SK-N-SH (cell line): Measurements from ENCODE around the gene LSM4. TPM values are rescaled to one million over a fixed set of nuclear protein-coding genes. Genes with fewer than 3 reads are reported as not detected.

Experiments
- CTCF ChIA-PET: fragments of 300-600, 350-600 bp; formaldehyde crosslinking; extraction: SDS; loops from one replicate; lab custom pipeline; 2021; lab: Yijun Ruan, JAX
- POLR2A ChIA-PET: fragments of 350-600 bp; sonication (Branson Sonifier 250); formaldehyde crosslinking; extraction: SDS; loops from one replicate; lab custom pipeline; 2020; ENCODE audit warnings: antibody characterized with exemption, inconsistent platforms; lab: Yijun Ruan, JAX
- DNase-seq: peaks from one replicate; pipeline ENCODE4 v3.0.0; 2012
- H2AFZ ChIP-seq: fragments of 200-600 bp; sonication (generic); 2 replicates; pipeline ENCODE4 v1.8.1; 2016; ENCODE audit warnings: antibody characterized with exemption, mild to moderate bottlenecking, low read depth
- H3F3A ChIP-seq: fragments of 200-600 bp; sonication (generic); replicated peaks from 2 replicates; pipeline ENCODE3; 2016; ENCODE audit warnings: antibody characterized with exemption, mild to moderate bottlenecking; ENCODE audit not compliant: insufficient read depth
- H3K27ac ChIP-seq, 2 experiments: fragments of 200-500 bp in 1 of 2; fragments of 200-600 bp in 1 of 2; sonication (Bioruptor generic) in 1 of 2; sonication (generic), shearing (Covaris generic) in 1 of 2; 2 replicates each; pipeline versions ENCODE4 v1.5.1 to v1.6.1; 2014 to 2016; ENCODE audit warnings: low read depth in 2 of 2, inconsistent platforms in 1 of 2, low read length in 1 of 2, mild to moderate bottlenecking in 1 of 2, mixed read lengths in 1 of 2
- H3K27me3 ChIP-seq: fragments of 200-600 bp; sonication (generic), shearing (Covaris generic); 2 replicates; pipeline ENCODE4 v1.6.1; 2016; ENCODE audit warnings: mixed run types; ENCODE audit not compliant: insufficient read depth
- H3K36me3 ChIP-seq, 2 experiments: fragments of 200-500 bp in 1 of 2; fragments of 200-600 bp in 1 of 2; sonication (Bioruptor generic) in 1 of 2; sonication (generic) in 1 of 2; replicated peaks in 1 of 2; 2 replicates each; pipeline versions ENCODE3 to v1.5.1; 2014 to 2016; ENCODE audit warnings: low read length in 1 of 2, mild to moderate bottlenecking in 1 of 2; ENCODE audit not compliant: insufficient read depth in 2 of 2, control insufficient read depth in 1 of 2
- H3K4me1 ChIP-seq, 2 experiments: fragments of 200-500 bp in 1 of 2; fragments of 200-600 bp in 1 of 2; sonication (Bioruptor generic) in 1 of 2; sonication (generic), shearing (Covaris generic) in 1 of 2; 2 replicates each; pipeline versions ENCODE4 v1.5.1 to v1.6.1; 2014 to 2016; ENCODE audit warnings: low read depth in 1 of 2, low read length in 1 of 2, mixed run types in 1 of 2; ENCODE audit not compliant: insufficient read depth in 2 of 2, control insufficient read depth in 1 of 2
- H3K4me2 ChIP-seq: fragments of 200-600 bp; sonication (generic), shearing (Covaris generic); 2 replicates; pipeline ENCODE4 v1.6.1; 2017; ENCODE audit warnings: mixed run types
- H3K4me3 ChIP-seq, 2 experiments: fragments of 200-500 bp in 1 of 2; fragments of 200-600 bp in 1 of 2; sonication (Bioruptor generic) in 1 of 2; sonication (generic), shearing (Covaris generic) in 1 of 2; 2 replicates each; pipeline versions ENCODE4 v1.5.1 to v1.8.1; 2014 to 2016; ENCODE audit warnings: low read depth in 2 of 2, inconsistent platforms in 1 of 2, low read length in 1 of 2, mild to moderate bottlenecking in 1 of 2, mixed read lengths in 1 of 2, moderate library complexity in 1 of 2
- H3K79me2 ChIP-seq: fragments of 200-600 bp; sonication (generic); 2 replicates; pipeline ENCODE4 v1.8.1; 2017; ENCODE audit warnings: mild to moderate bottlenecking; ENCODE audit not compliant: insufficient read depth
- H3K9ac ChIP-seq: fragments of 200-600 bp; sonication (generic); 2 replicates; pipeline ENCODE4 v1.6.1; 2017; ENCODE audit warnings: mixed run types
- H3K9me2 ChIP-seq: fragments of 200-600 bp; sonication (generic); 2 replicates; pipeline ENCODE4 v1.6.1; 2017; ENCODE audit warnings: mixed run types
- H3K9me3 ChIP-seq: fragments of 200-600 bp; sonication (generic); 2 replicates; pipeline ENCODE4 v1.6.1; 2017; ENCODE audit warnings: mixed run types, mild to moderate bottlenecking, moderate library complexity
- H4K20me1 ChIP-seq: fragments of 200-600 bp; sonication (generic); 2 replicates; pipeline ENCODE4 v1.6.1; 2017; ENCODE audit warnings: mild to moderate bottlenecking, mixed run types; ENCODE audit not compliant: insufficient read depth
- EP300 ChIP-seq, 2 experiments: IDR thresholded peaks; 2 replicates each; pipeline versions ENCODE4 v1.4.0 to v1.6.1; 2012; ENCODE audit warnings: borderline replicate concordance in 1 of 2, low read depth in 1 of 2, low read length in 1 of 2
- FOSL2 ChIP-seq: IDR thresholded peaks from 2 replicates; pipeline ENCODE4 v1.4.0; 2012; ENCODE audit warnings: low read depth, mild to moderate bottlenecking, moderate library complexity, borderline replicate concordance
- FOXJ3 ChIP-seq: sonication (generic); formaldehyde crosslinking; IDR thresholded peaks from 2 replicates; pipeline ENCODE4 v1.5.1; 2020; ENCODE audit warnings: mild to moderate bottlenecking, missing genetic modification reagents
- GATA2 ChIP-seq: sonication (generic); formaldehyde crosslinking; IDR thresholded peaks from 2 replicates; pipeline ENCODE4 v1.5.0; 2020; ENCODE audit warnings: mild to moderate bottlenecking, missing genetic modification reagents
- JUND ChIP-seq: IDR thresholded peaks from 2 replicates; pipeline ENCODE4 v1.4.0; 2012
- MEF2A ChIP-seq: IDR thresholded peaks from 2 replicates; pipeline ENCODE4 v1.4.0; 2012; ENCODE audit warnings: low read depth, borderline replicate concordance
- SIN3A ChIP-seq: IDR thresholded peaks from 2 replicates; pipeline ENCODE4 v1.6.1; 2012; ENCODE audit warnings: low read depth, mild to moderate bottlenecking, low read length, moderate library complexity, borderline replicate concordance
- SMC3 ChIP-seq: IDR thresholded peaks from 2 replicates; pipeline ENCODE4 v1.6.1; 2012; ENCODE audit warnings: low read depth, low read length, improper control_type of control experiment
- TAF1 ChIP-seq: IDR thresholded peaks from 2 replicates; pipeline ENCODE4 v1.6.1; 2012; ENCODE audit warnings: low read depth, mild to moderate bottlenecking, low read length, moderate library complexity, borderline replicate concordance
- TEAD4 ChIP-seq: IDR thresholded peaks from 2 replicates; pipeline ENCODE4 v1.4.0; 2012; ENCODE audit warnings: mild to moderate bottlenecking, borderline replicate concordance; ENCODE audit not compliant: insufficient read depth
- YY1 ChIP-seq: IDR thresholded peaks from 2 replicates; pipeline ENCODE4 v1.4.0; 2012; ENCODE audit warnings: low read depth, mild to moderate bottlenecking
- WGBS: methylation state at CpG from one replicate; pipeline ENCODE4 v1.1.6; 2017; ENCODE audit warnings: low lambda C conversion rate; 5-methylcytosine and 5-hydroxymethylcytosine counted together
- polyA plus RNA-seq, 3 experiments: library from polyadenylated mRNA; depleted of rRNA; stranded (reverse); fragments of >200 nt; gene quantifications; 2 replicates each; pipeline ENCODE4 v1.2.3, GENCODE V29; 2012
- TF ChIP-seq, protein P1 (sequence below): fragments of 150-350 bp; IDR thresholded peaks from 2 replicates; pipeline ENCODE4 v1.6.1; 2016; ENCODE audit warnings: mild to moderate bottlenecking, low read depth, low read length
- TF ChIP-seq, protein P2 (sequence below): IDR thresholded peaks from 2 replicates; pipeline ENCODE4 v1.6.1; 2012; ENCODE audit warnings: mild to moderate bottlenecking, low read depth, low read length, moderate library complexity
- TF ChIP-seq, protein P3 (sequence below): IDR thresholded peaks from 2 replicates; pipeline ENCODE4; 2012

LSM4 gene
- polyA plus RNA-seq, 1 of the 3 experiments (the other 2 are of a cell fraction): 277 TPM

DNA sequence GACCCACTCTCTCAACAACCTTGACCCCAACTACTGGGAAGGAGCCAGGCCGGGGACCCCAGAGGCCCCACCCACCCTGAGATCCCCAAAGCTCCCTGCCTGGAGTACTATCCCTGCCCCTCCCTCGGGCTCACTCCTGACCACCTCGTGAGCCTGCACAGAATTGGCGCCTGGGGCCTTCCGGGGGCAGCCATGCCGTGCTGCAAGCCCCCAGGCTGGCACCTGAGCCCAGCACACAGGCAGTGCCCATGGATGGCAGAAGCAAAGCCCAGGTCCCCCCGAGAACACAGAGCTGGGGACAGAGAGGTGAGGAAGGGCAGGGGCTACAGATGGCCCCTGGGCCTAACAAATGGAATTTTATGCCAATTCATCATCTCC is 13.9 kb downstream of the LSM4 start:
- CTCF ChIA-PET: interaction anchor here (0.8 kb wide), 1 partner anchor 16 kb away, joined by 3 read pairs; no protein-coding TSS in a partner anchor
- POLR2A ChIA-PET: interaction anchor here (1.1 kb wide), 1 partner anchor 9 kb away, joined by 3 read pairs; no protein-coding TSS in a partner anchor
- Histone ChIP-seq H3K9ac (no peak overlapping the region), H3K27me3 (no peaks in the 10 kb centered on the region), H3K4me2 (no peak overlapping the region), H4K20me1 (no peaks in the 10 kb centered on the region), H3K9me2 (no peaks in the 10 kb centered on the region), H3K9me3 (no peaks in the 10 kb centered on the region), H3F3A (peaks cover 16% of the 10 kb centered on the region), H3K36me3 (peaks cover 5 to 49% of the 10 kb centered on the region in 2 experiments), H3K79me2 (no peaks in the 10 kb centered on the region; the same call in 1 of the 2 replicates), H2AFZ (no peak overlapping the region), H3K4me3 (no peak overlapping the region), H3K4me1 (peaks cover 17 to 19% of the 10 kb centered on the region in 2 experiments; a peak in 3 of 4 replicates), H3K27ac (no peak overlapping the region)
- TF ChIP-seq SIN3A (no peak), FOSL2 (no peak), FOXJ3 (CRISPR knock-in tag) (no peak), SMC3 (no peak), EP300 (IDR thresholded peaks at IDR 0.05; ENCODE audit: borderline replicate concordance in 1 of 2, low read depth in 1 of 2, low read length in 1 of 2) (no peak), JUND (no peak), TAF1 (no peak)
- TF ChIP-seq, protein P1, sequence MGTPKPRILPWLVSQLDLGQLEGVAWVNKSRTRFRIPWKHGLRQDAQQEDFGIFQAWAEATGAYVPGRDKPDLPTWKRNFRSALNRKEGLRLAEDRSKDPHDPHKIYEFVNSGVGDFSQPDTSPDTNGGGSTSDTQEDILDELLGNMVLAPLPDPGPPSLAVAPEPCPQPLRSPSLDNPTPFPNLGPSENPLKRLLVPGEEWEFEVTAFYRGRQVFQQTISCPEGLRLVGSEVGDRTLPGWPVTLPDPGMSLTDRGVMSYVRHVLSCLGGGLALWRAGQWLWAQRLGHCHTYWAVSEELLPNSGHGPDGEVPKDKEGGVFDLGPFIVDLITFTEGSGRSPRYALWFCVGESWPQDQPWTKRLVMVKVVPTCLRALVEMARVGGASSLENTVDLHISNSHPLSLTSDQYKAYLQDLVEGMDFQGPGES: no peak
- TF ChIP-seq, protein P2, sequence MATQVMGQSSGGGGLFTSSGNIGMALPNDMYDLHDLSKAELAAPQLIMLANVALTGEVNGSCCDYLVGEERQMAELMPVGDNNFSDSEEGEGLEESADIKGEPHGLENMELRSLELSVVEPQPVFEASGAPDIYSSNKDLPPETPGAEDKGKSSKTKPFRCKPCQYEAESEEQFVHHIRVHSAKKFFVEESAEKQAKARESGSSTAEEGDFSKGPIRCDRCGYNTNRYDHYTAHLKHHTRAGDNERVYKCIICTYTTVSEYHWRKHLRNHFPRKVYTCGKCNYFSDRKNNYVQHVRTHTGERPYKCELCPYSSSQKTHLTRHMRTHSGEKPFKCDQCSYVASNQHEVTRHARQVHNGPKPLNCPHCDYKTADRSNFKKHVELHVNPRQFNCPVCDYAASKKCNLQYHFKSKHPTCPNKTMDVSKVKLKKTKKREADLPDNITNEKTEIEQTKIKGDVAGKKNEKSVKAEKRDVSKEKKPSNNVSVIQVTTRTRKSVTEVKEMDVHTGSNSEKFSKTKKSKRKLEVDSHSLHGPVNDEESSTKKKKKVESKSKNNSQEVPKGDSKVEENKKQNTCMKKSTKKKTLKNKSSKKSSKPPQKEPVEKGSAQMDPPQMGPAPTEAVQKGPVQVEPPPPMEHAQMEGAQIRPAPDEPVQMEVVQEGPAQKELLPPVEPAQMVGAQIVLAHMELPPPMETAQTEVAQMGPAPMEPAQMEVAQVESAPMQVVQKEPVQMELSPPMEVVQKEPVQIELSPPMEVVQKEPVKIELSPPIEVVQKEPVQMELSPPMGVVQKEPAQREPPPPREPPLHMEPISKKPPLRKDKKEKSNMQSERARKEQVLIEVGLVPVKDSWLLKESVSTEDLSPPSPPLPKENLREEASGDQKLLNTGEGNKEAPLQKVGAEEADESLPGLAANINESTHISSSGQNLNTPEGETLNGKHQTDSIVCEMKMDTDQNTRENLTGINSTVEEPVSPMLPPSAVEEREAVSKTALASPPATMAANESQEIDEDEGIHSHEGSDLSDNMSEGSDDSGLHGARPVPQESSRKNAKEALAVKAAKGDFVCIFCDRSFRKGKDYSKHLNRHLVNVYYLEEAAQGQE: no peak
- no peak for DNase-seq
- 100% methylated on average over 1 of the region's 7 CpGs for WGBS

DNA sequence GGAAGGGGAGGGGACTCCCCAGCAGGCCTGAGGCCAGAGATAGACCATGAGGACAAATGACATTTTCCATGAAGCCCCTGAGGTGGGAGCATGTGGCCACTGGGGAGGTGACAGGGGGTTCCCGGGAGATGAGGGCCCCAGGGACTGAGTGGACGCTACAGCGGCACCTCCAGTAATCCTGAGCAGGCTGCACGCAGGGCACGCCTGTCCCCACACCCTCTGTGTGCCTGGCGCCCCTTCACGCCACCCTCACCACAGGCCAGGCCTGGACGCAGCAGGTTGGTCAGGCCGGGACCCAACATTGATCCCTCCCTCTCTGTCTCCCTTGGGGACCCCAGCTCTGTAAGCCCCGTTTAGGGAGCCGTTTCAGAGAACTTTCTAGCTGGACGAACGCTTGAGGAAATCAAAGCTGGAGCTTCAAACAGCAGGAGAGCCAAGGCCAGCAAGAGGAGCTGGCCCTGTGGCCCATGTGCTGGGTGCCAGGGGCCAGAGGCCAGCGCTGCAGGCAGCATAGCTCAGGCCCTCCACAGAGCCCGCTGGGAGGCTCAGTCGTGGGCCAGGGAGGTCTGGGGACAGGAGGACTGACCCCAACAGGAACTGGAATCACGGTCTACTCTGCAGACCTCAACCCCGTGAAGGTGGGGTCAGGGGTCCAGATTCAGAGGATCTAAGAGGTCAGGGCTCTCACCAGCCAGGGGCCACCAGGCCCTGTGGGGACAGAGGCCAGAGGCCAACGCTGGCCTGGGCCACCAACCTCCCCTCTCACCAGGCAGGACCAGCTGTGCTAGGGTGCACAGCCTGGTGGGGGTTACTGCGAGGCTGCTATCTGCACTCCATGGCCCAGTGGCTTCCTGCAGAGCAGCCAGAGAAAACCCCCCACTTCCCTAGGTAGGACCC is 14.6 kb downstream of the LSM4 start:
- Histone ChIP-seq H3K9me3 (no peaks in the 10 kb centered on the region), H3K4me2 (no peak overlapping the region)
- no peak for TF ChIP-seq MEF2A
- TF ChIP-seq GATA2 (CRISPR knock-in tag): no peak
- TF ChIP-seq, protein P3, sequence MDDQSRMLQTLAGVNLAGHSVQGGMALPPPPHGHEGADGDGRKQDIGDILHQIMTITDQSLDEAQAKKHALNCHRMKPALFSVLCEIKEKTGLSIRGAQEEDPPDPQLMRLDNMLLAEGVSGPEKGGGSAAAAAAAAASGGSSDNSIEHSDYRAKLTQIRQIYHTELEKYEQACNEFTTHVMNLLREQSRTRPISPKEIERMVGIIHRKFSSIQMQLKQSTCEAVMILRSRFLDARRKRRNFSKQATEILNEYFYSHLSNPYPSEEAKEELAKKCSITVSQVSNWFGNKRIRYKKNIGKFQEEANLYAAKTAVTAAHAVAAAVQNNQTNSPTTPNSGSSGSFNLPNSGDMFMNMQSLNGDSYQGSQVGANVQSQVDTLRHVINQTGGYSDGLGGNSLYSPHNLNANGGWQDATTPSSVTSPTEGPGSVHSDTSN: no peak
- no peak for TF ChIP-seq EP300 (IDR thresholded peaks at IDR 0.05; ENCODE audit: borderline replicate concordance in 1 of 2, low read depth in 1 of 2, low read length in 1 of 2)
- no peak for TF ChIP-seq YY1
- TF ChIP-seq TEAD4: no peak
- no peak for TF ChIP-seq JUND
- TF ChIP-seq FOSL2: no peak
- TF ChIP-seq, protein P2: no peak

More for the DNA sequence above, 14.6 kb downstream of the LSM4 start:
- H3K9me2 ChIP-seq: no peaks in the 10 kb centered on the region
- H2AFZ ChIP-seq: no peak overlapping the region
- no peak overlapping the region; a peak in 1 of 4 replicates for H3K27ac ChIP-seq
- H3K4me3 ChIP-seq: no peak overlapping the region
- peaks cover 18 to 22% of the 10 kb centered on the region in 2 experiments; a peak in 3 of 4 replicates for H3K4me1 ChIP-seq
- no peaks in the 10 kb centered on the region; the same call in 1 of the 2 replicates for H3K79me2 ChIP-seq
- 91% methylated on average over 7 of the region's 20 CpGs for WGBS
- POLR2A ChIA-PET: interaction anchor here (1.1 kb wide), 1 partner anchor 10 kb away, joined by 3 read pairs; no protein-coding TSS in a partner anchor
- CTCF ChIA-PET: interaction anchor here (0.7 to 0.8 kb wide), 2 partner anchors 16 to 29 kb away, joined by 3 read pairs; no protein-coding TSS in a partner anchor
- peaks cover 18% of the 10 kb centered on the region for H3F3A ChIP-seq
- peaks cover 0 to 49% of the 10 kb centered on the region in 2 experiments for H3K36me3 ChIP-seq
- H3K27me3 ChIP-seq: no peaks in the 10 kb centered on the region
- peak; percentile 11 for DNase-seq
- no peaks in the 10 kb centered on the region for H4K20me1 ChIP-seq
- H3K9ac ChIP-seq: no peak overlapping the region
